ENCODE results near the gene SIL1.
"Not testable (repeated sequence)": the region's sequence is repeated elsewhere in the genome, so short reads cannot be mapped to it uniquely, and the experiment has no call there.

SIL1 gene

GRCh38 chr5:139167952-139168720 lies 30.0 kb downstream of the SIL1 start:
- Histone ChIP-seq H4K20me1 (ENCODE audit: control insufficient read depth, insufficient read depth, low read depth, low read length) (no peaks in the 10 kb centered on the region), H3K36me3 (ENCODE audit: control insufficient read depth, low read length) (no peaks in the 10 kb centered on the region), H3F3A (ENCODE audit: control insufficient read depth, insufficient read depth) (no peaks in the 10 kb centered on the region), H3K9me3 (ENCODE audit: control insufficient read depth, insufficient read depth, low read length) (no peaks in the 10 kb centered on the region), H3K9me2 (replicated peaks; ENCODE audit: control insufficient read depth, low read length) (no peaks in the 10 kb centered on the region), H3K4me1 (ENCODE audit: control insufficient read depth, low read length) (no peaks in the 10 kb centered on the region), H3K4me3 (ENCODE audit: low read length) (no peak overlapping the region), H3K27ac (ENCODE audit: low read depth, low read length) (no peak overlapping the region), H3K79me2 (ENCODE audit: control insufficient read depth, low read length) (peaks cover 6% of the 10 kb centered on the region), H3K27me3 (ENCODE audit: control insufficient read depth, low read length) (no peaks in the 10 kb centered on the region), H3K4me2 (ENCODE audit: low read length) (no peak overlapping the region)
- TF ChIP-seq EZH2phosphoT487 (IDR thresholded peaks at IDR 0.05; ENCODE audit: borderline replicate concordance, low read length): no peak
- no peak for TF ChIP-seq CTCF (IDR thresholded peaks at IDR 0.05; ENCODE audit: low read depth, low read length, poor library complexity, severe bottlenecking)

GRCh38 chr5:139167533-139167932 lies 30.6 kb downstream of the SIL1 start:
- TF ChIP-seq CTCF (IDR thresholded peaks at IDR 0.05; ENCODE audit: low read depth, low read length, poor library complexity, severe bottlenecking) (no peak), EZH2phosphoT487 (IDR thresholded peaks at IDR 0.05; ENCODE audit: borderline replicate concordance, low read length) (no peak)
- peaks cover under 1% of the 10 kb centered on the region; the same call in 1 of the 2 replicates for H3K79me2 ChIP-seq (ENCODE audit: control insufficient read depth, low read length)

GRCh38 chr5:139167063-139167462 lies 31.1 kb downstream of the SIL1 start:
- H3F3A ChIP-seq (ENCODE audit: control insufficient read depth, insufficient read depth): no peaks in the 10 kb centered on the region

More at GRCh38 chr5:139167533-139167932, 30.6 kb downstream of the SIL1 start:
- Histone ChIP-seq H3K27me3 (ENCODE audit: control insufficient read depth, low read length) (no peaks in the 10 kb centered on the region), H3K4me1 (ENCODE audit: control insufficient read depth, low read length) (no peaks in the 10 kb centered on the region), H3K9me3 (ENCODE audit: control insufficient read depth, insufficient read depth, low read length) (no peaks in the 10 kb centered on the region), H3K4me2 (ENCODE audit: low read length) (no peak overlapping the region), H3K27ac (ENCODE audit: low read depth, low read length) (no peak overlapping the region), H3K9me2 (replicated peaks; ENCODE audit: control insufficient read depth, low read length) (no peaks in the 10 kb centered on the region), H4K20me1 (ENCODE audit: control insufficient read depth, insufficient read depth, low read depth, low read length) (no peaks in the 10 kb centered on the region), H3K4me3 (ENCODE audit: low read length) (no peak overlapping the region), H3K36me3 (ENCODE audit: control insufficient read depth, low read length) (no peaks in the 10 kb centered on the region), H3F3A (ENCODE audit: control insufficient read depth, insufficient read depth) (no peaks in the 10 kb centered on the region)

GRCh38 chr5:139164897-139165296 lies 33.3 kb downstream of the SIL1 start:
- H3K4me2 ChIP-seq (ENCODE audit: low read length): not testable (repeated sequence)

More at GRCh38 chr5:139167063-139167462, 31.1 kb downstream of the SIL1 start:
- Histone ChIP-seq H3K36me3 (ENCODE audit: control insufficient read depth, low read length) (no peaks in the 10 kb centered on the region), H3K4me2 (ENCODE audit: low read length) (no peak overlapping the region), H3K9me3 (ENCODE audit: control insufficient read depth, insufficient read depth, low read length) (no peaks in the 10 kb centered on the region), H3K9me2 (replicated peaks; ENCODE audit: control insufficient read depth, low read length) (no peaks in the 10 kb centered on the region), H3K27ac (ENCODE audit: low read depth, low read length) (no peak overlapping the region), H4K20me1 (ENCODE audit: control insufficient read depth, insufficient read depth, low read depth, low read length) (no peaks in the 10 kb centered on the region), H3K4me1 (ENCODE audit: control insufficient read depth, low read length) (no peaks in the 10 kb centered on the region), H3K4me3 (ENCODE audit: low read length) (no peak overlapping the region), H3K79me2 (ENCODE audit: control insufficient read depth, low read length) (no peaks in the 10 kb centered on the region), H3K27me3 (ENCODE audit: control insufficient read depth, low read length) (no peaks in the 10 kb centered on the region)
- TF ChIP-seq CTCF (IDR thresholded peaks at IDR 0.05; ENCODE audit: low read depth, low read length, poor library complexity, severe bottlenecking) (no peak), EZH2phosphoT487 (IDR thresholded peaks at IDR 0.05; ENCODE audit: borderline replicate concordance, low read length) (no peak)

More at GRCh38 chr5:139164897-139165296, 33.3 kb downstream of the SIL1 start:
- not testable (repeated sequence) for H3K79me2 ChIP-seq (ENCODE audit: control insufficient read depth, low read length); H3K27ac ChIP-seq (ENCODE audit: low read depth, low read length); H3K9me2 ChIP-seq (replicated peaks; ENCODE audit: control insufficient read depth, low read length); H3F3A ChIP-seq (ENCODE audit: control insufficient read depth, insufficient read depth); H3K36me3 ChIP-seq (ENCODE audit: control insufficient read depth, low read length); H3K27me3 ChIP-seq (ENCODE audit: control insufficient read depth, low read length); H3K9me3 ChIP-seq (ENCODE audit: control insufficient read depth, insufficient read depth, low read length); H4K20me1 ChIP-seq (ENCODE audit: control insufficient read depth, insufficient read depth, low read depth, low read length); H3K4me1 ChIP-seq (ENCODE audit: control insufficient read depth, low read length); H3K4me3 ChIP-seq (ENCODE audit: low read length)
